ENCODE results near the gene SEC22C.

The SEC22C gene

GRCh38 chr3:42498034-42498433 lies 83.7 kb downstream of the SEC22C start:
- DNase-seq (ENCODE audit: low spot score) = no peak
